Measurements from ENCODE around the gene ITGA1.
A peak's percentile ranks its signal among the peaks of the same experiment; 100 is the strongest.
"Not testable (repeated sequence)": the region's sequence is repeated elsewhere in the genome, so short reads cannot be mapped to it uniquely, and the experiment has no call there.

The ITGA1 gene

GRCh38 chr5:52787600-52788504 lies at the start of gene ITGA1, which contains the start of gene PELO:
ITGA1 (plus strand) TSS chr5:52787916; CDS start chr5:52788354, 438 bp downstream.
PELO (plus strand) TSS chr5:52787916; CDS start chr5:52800395, 12,479 bp downstream.
- peak; percentile 70 for DNase-seq

GRCh38 chr5:52738095-52738506 lies 49.6 kb upstream of the ITGA1 start:
- no peak for DNase-seq

GRCh38 chr5:52740007-52740406 lies 47.7 kb upstream of the ITGA1 start:
- DNase-seq: no peak

GRCh38 chr5:52743012-52743411 lies 44.7 kb upstream of the ITGA1 start:
- DNase-seq: no peak

GRCh38 chr5:52743529-52743928 lies 44.2 kb upstream of the ITGA1 start:
- no peak for DNase-seq

- peak; percentile 42 for DNase-seq
Observed at GRCh38 chr5:52743970-52744369, 43.7 kb upstream of the ITGA1 start.

GRCh38 chr5:52744867-52745458 lies 42.8 kb upstream of the ITGA1 start:
- not testable (repeated sequence) for DNase-seq

- DNase-seq: no peak
Observed at GRCh38 chr5:52746539-52746938, 41.2 kb upstream of the ITGA1 start.

- DNase-seq: no peak
Observed at GRCh38 chr5:52748590-52748989, 39.1 kb upstream of the ITGA1 start.

- no peak for DNase-seq
Observed at GRCh38 chr5:52749666-52750065, 38.0 kb upstream of the ITGA1 start.

GRCh38 chr5:52751137-52751536 lies 36.6 kb upstream of the ITGA1 start:
- no peak for DNase-seq

- no peak for DNase-seq
Observed at GRCh38 chr5:52754051-52754450, 33.7 kb upstream of the ITGA1 start.

- DNase-seq: no peak
Observed at GRCh38 chr5:52757527-52757926, 30.2 kb upstream of the ITGA1 start.

- no peak for DNase-seq
Observed at GRCh38 chr5:52758014-52758413, 29.7 kb upstream of the ITGA1 start.

GRCh38 chr5:52759331-52759730 lies 28.4 kb upstream of the ITGA1 start:
- DNase-seq: no peak

GRCh38 chr5:52760695-52761366 lies 26.9 kb upstream of the ITGA1 start:
- DNase-seq: peak; percentile 40

- no peak for DNase-seq
Observed at GRCh38 chr5:52767217-52767743, 20.4 kb upstream of the ITGA1 start.

- no peak for DNase-seq
Observed at GRCh38 chr5:52767766-52768480, 19.8 kb upstream of the ITGA1 start.

- DNase-seq: no peak
Observed at GRCh38 chr5:52769061-52769460, 18.7 kb upstream of the ITGA1 start.

GRCh38 chr5:52770287-52770939 lies 17.3 kb upstream of the ITGA1 start:
- DNase-seq: no peak

GRCh38 chr5:52771343-52772039 lies 16.2 kb upstream of the ITGA1 start:
- peak; percentile 55 for DNase-seq

Data from activated naive CD4-positive, alpha-beta T cell treated with Interleukin-2 at 50 U/mL for 16 hours (primary cell).